KOPT-K1 (cell line): ENCODE results near the gene DLGAP4.

Experiments
- H3K27ac ChIP-seq: fragments of 200-600 bp; sonication (generic); 2 replicates; pipeline ENCODE4 v1.5.1; 2016; ENCODE audit warnings: antibody characterized with exemption, mild to moderate bottlenecking, low read depth, low read length; ENCODE audit not compliant: poor library complexity, severe bottlenecking
- H3K36me3 ChIP-seq: fragments of 200-600 bp; sonication (generic); 2 replicates; pipeline ENCODE4 v1.5.1; 2017; ENCODE audit warnings: antibody characterized with exemption, mild to moderate bottlenecking, low read length, moderate library complexity; ENCODE audit not compliant: insufficient read depth
- H3K9me3 ChIP-seq: fragments of 200-600 bp; sonication (generic); 2 replicates; pipeline ENCODE4 v1.5.1; 2017; ENCODE audit warnings: antibody characterized with exemption, low read length, mild to moderate bottlenecking; ENCODE audit not compliant: insufficient read depth, poor library complexity, severe bottlenecking

Gene DLGAP4

GRCh38 chr20:36311141-36311853 is 5.2 kb downstream of the DLGAP4 start:
- Histone ChIP-seq H3K36me3 (no peaks in the 10 kb centered on the region), H3K27ac (no peak overlapping the region), H3K9me3 (no peaks in the 10 kb centered on the region)

- no peaks in the 10 kb centered on the region for H3K36me3 ChIP-seq
- H3K9me3 ChIP-seq = no peaks in the 10 kb centered on the region
- no peak overlapping the region for H3K27ac ChIP-seq
Measured at GRCh38 chr20:36311854-36312723, 6.0 kb downstream of the DLGAP4 start.

GRCh38 chr20:36312724-36313441 is 6.7 kb downstream of the DLGAP4 start:
- no peaks in the 10 kb centered on the region for H3K36me3 ChIP-seq
- H3K27ac ChIP-seq = no peak overlapping the region
- H3K9me3 ChIP-seq = no peaks in the 10 kb centered on the region

GRCh38 chr20:36313476-36313875 is 7.3 kb downstream of the DLGAP4 start:
- H3K27ac ChIP-seq = no peak overlapping the region
- H3K36me3 ChIP-seq = no peaks in the 10 kb centered on the region
- H3K9me3 ChIP-seq = no peaks in the 10 kb centered on the region

GRCh38 chr20:36313926-36314325 is 7.8 kb downstream of the DLGAP4 start:
- Histone ChIP-seq H3K36me3 (no peaks in the 10 kb centered on the region), H3K27ac (no peak overlapping the region)

GRCh38 chr20:36314734-36315544 is 8.8 kb downstream of the DLGAP4 start:
- Histone ChIP-seq H3K9me3 (no peaks in the 10 kb centered on the region), H3K36me3 (no peaks in the 10 kb centered on the region), H3K27ac (no peak overlapping the region)

More at GRCh38 chr20:36313926-36314325, 7.8 kb downstream of the DLGAP4 start:
- no peaks in the 10 kb centered on the region for H3K9me3 ChIP-seq

- Histone ChIP-seq H3K27ac (no peak overlapping the region), H3K9me3 (no peaks in the 10 kb centered on the region), H3K36me3 (no peaks in the 10 kb centered on the region)
Measured at GRCh38 chr20:36315545-36316351, 9.6 kb downstream of the DLGAP4 start.

GRCh38 chr20:36317675-36318074 is 11.5 kb downstream of the DLGAP4 start:
- no peak overlapping the region for H3K27ac ChIP-seq
- H3K36me3 ChIP-seq = no peaks in the 10 kb centered on the region
- no peaks in the 10 kb centered on the region for H3K9me3 ChIP-seq

GRCh38 chr20:36318166-36318565 is 12.0 kb downstream of the DLGAP4 start:
- H3K36me3 ChIP-seq = no peaks in the 10 kb centered on the region
- no peak overlapping the region for H3K27ac ChIP-seq
- H3K9me3 ChIP-seq = no peaks in the 10 kb centered on the region

- no peaks in the 10 kb centered on the region for H3K9me3 ChIP-seq
- H3K36me3 ChIP-seq = no peaks in the 10 kb centered on the region
- H3K27ac ChIP-seq = no peak overlapping the region
Measured at GRCh38 chr20:36319356-36320260, 13.5 kb downstream of the DLGAP4 start.

- peaks cover 6% of the 10 kb centered on the region for H3K9me3 ChIP-seq
- no peaks in the 10 kb centered on the region for H3K36me3 ChIP-seq
- H3K27ac ChIP-seq = no peak overlapping the region
Measured at GRCh38 chr20:36320261-36320897, 14.2 kb downstream of the DLGAP4 start.

GRCh38 chr20:36320898-36321695 is 15.0 kb downstream of the DLGAP4 start:
- H3K27ac ChIP-seq = no peak overlapping the region
- no peaks in the 10 kb centered on the region for H3K36me3 ChIP-seq
- H3K9me3 ChIP-seq = peaks cover 6% of the 10 kb centered on the region
